GM21515 (cell line): ENCODE results near the gene MAPK10.
"Not testable (repeated sequence)": the region's sequence is repeated elsewhere in the genome, so short reads cannot be mapped to it uniquely, and the experiment has no call there.

Experiments used
- ATAC-seq: cut with Tn5 transposase; IDR thresholded peaks from one replicate; pipeline ENCODE4 v1.9.1; 2021; ENCODE audit not compliant: unreplicated experiment

Gene MAPK10

GRCh38 chr4:86043755-86044592 lies 315.9 kb downstream of the MAPK10 start:
- peak; percentile 69 for ATAC-seq

GRCh38 chr4:86038037-86038436 lies 321.8 kb downstream of the MAPK10 start:
- ATAC-seq = no peak

GRCh38 chr4:86036736-86037135 lies 323.1 kb downstream of the MAPK10 start:
- no peak for ATAC-seq

- no peak for ATAC-seq
These were observed 324.2 kb downstream of the MAPK10 start for GRCh38 chr4:86035688-86036087.

GRCh38 chr4:86034616-86035015 lies 325.2 kb downstream of the MAPK10 start:
- no peak for ATAC-seq

GRCh38 chr4:86033171-86033570 lies 326.7 kb downstream of the MAPK10 start:
- ATAC-seq = no peak

- ATAC-seq = no peak
These were observed 327.3 kb downstream of the MAPK10 start for GRCh38 chr4:86032476-86033022.

- no peak for ATAC-seq
These were observed 327.9 kb downstream of the MAPK10 start for GRCh38 chr4:86031927-86032326.

- no peak for ATAC-seq
These were observed 333.1 kb downstream of the MAPK10 start for GRCh38 chr4:86026720-86027119.

- ATAC-seq = not testable (repeated sequence)
These were observed 338.2 kb downstream of the MAPK10 start for GRCh38 chr4:86021671-86022070.

- no peak for ATAC-seq
These were observed 339.9 kb downstream of the MAPK10 start for GRCh38 chr4:86019906-86020305.

GRCh38 chr4:86019362-86019761 lies 340.5 kb downstream of the MAPK10 start:
- ATAC-seq = no peak

GRCh38 chr4:86015412-86016350 lies 344.2 kb downstream of the MAPK10 start:
- ATAC-seq = no peak

- peak; percentile 54 for ATAC-seq
These were observed 345.3 kb downstream of the MAPK10 start for GRCh38 chr4:86014599-86014998.

GRCh38 chr4:86013621-86014020 lies 346.2 kb downstream of the MAPK10 start:
- ATAC-seq = no peak

GRCh38 chr4:86011117-86011516 lies 348.7 kb downstream of the MAPK10 start:
- ATAC-seq = no peak

- no peak for ATAC-seq
These were observed 352.8 kb downstream of the MAPK10 start for GRCh38 chr4:86007042-86007441.

GRCh38 chr4:86006057-86006456 lies 353.8 kb downstream of the MAPK10 start:
- ATAC-seq = no peak

GRCh38 chr4:86004030-86004429 lies 355.8 kb downstream of the MAPK10 start:
- no peak for ATAC-seq

- no peak for ATAC-seq
These were observed 358.3 kb downstream of the MAPK10 start for GRCh38 chr4:86001591-86001990.

- ATAC-seq = no peak
These were observed 364.5 kb downstream of the MAPK10 start for GRCh38 chr4:85995361-85995760.

- ATAC-seq = no peak
These were observed 365.3 kb downstream of the MAPK10 start for GRCh38 chr4:85994576-85994975.
